ENCODE results near the gene AIRE. TPM values are rescaled to one million over a fixed set of nuclear protein-coding genes. Genes with fewer than 3 reads are reported as not detected.

The AIRE gene
- total RNA-seq, 1 experiment from 2014 or later, result 0.17 TPM

GRCh38 chr21:44283948-44284347, 1.7 kb upstream of the AIRE start:
- WGBS (ENCODE audit: extremely low coverage, insufficient read length, low lambda C conversion rate), result no CpG with 5 or more reads among the region's 11 CpGs
- no peak overlapping the region for H3K4ac ChIP-seq (ENCODE audit: low read depth, low read length)
- no peaks in the 10 kb centered on the region for H3K79me1 ChIP-seq (ENCODE audit: insufficient read depth, low read depth, low read length, poor library complexity, severe bottlenecking)
- no peak overlapping the region for H2BK12ac ChIP-seq (ENCODE audit: insufficient read length, low read depth, low read length)
- no peak overlapping the region for H3K56ac ChIP-seq (ENCODE audit: insufficient read length, low read depth, low read length)
- no peak overlapping the region for H2AK5ac ChIP-seq (ENCODE audit: insufficient read length, low read length)
- no peak for TF ChIP-seq CTCF (conservative IDR thresholded peaks at IDR 0.05)
- no peak overlapping the region for H2BK120ac ChIP-seq (ENCODE audit: low read depth, low read length, poor library complexity, severe bottlenecking)
- no peak overlapping the region for H3K18ac ChIP-seq (ENCODE audit: insufficient read length, low read depth, low read length)
- no peak overlapping the region for H3K23ac ChIP-seq (ENCODE audit: insufficient read length, low read depth, low read length)
- H3K4me2 ChIP-seq (ENCODE audit: insufficient read depth, insufficient read length, low read length), result no peak overlapping the region
- H2BK15ac ChIP-seq (ENCODE audit: low read depth, low read length), result no peak overlapping the region
- H3K27ac ChIP-seq (ENCODE audit: insufficient read length, low read depth, low read length), result no peak overlapping the region
- Mint-ChIP-seq H3K36me3 (ENCODE audit: insufficient read depth in 1 of 3, low read depth in 3 of 3) (no peaks in the 10 kb centered on the region), H3K4me1 (peaks cover 22 to 26% of the 10 kb centered on the region in 2 experiments), H3K4me3 (no peak overlapping the region), H3K27ac (no peak overlapping the region), H3K27me3 (ENCODE audit: low read depth) (peaks cover 14% of the 10 kb centered on the region), H3K9me3 (no peaks in the 10 kb centered on the region)
- DNase-seq, result no peak
- no peak overlapping the region for H4K5ac ChIP-seq (ENCODE audit: insufficient read length, low read depth, low read length)
- H3K4me1 ChIP-seq (ENCODE audit: insufficient read depth, low read length), result no peaks in the 10 kb centered on the region; the same call in 1 of the 2 replicates
- no peak overlapping the region for H4K91ac ChIP-seq (ENCODE audit: insufficient read length, low read depth, low read length)
- no peak overlapping the region for H4K8ac ChIP-seq (replicated peaks; ENCODE audit: insufficient read length, low read depth, low read length)
- no peak overlapping the region for H2AFZ ChIP-seq (ENCODE audit: low read length)
- H3K27me3 ChIP-seq (ENCODE audit: insufficient read depth, low read length), result no peaks in the 10 kb centered on the region
- no peak overlapping the region for H2BK20ac ChIP-seq (ENCODE audit: low read depth, low read length, poor library complexity, severe bottlenecking)
- H3K9me3 ChIP-seq (ENCODE audit: control insufficient read depth, low read depth, low read length), result no peaks in the 10 kb centered on the region
- H3K9ac ChIP-seq (ENCODE audit: extremely low read depth, insufficient read length, low read length), result no peak overlapping the region
- H3K79me2 ChIP-seq (ENCODE audit: insufficient read depth, low read length), result no peaks in the 10 kb centered on the region
- no peaks in the 10 kb centered on the region for H4K20me1 ChIP-seq (ENCODE audit: control insufficient read depth, insufficient read depth, insufficient read length)
- no peak overlapping the region for H3T11ph ChIP-seq (ENCODE audit: low read length)
- no peaks in the 10 kb centered on the region for H3K23me2 ChIP-seq (ENCODE audit: insufficient read length, low read depth, low read length, poor library complexity, severe bottlenecking)
- H3K14ac ChIP-seq (ENCODE audit: insufficient read depth, low read length), result no peak overlapping the region
- no peak overlapping the region for H2BK5ac ChIP-seq (ENCODE audit: insufficient read length, low read length)
